Limb (tissue), 2 donors: ENCODE data around the gene SDC4.
"Not testable (repeated sequence)": the region's sequence is repeated elsewhere in the genome, so short reads cannot be mapped to it uniquely, and the experiment has no call there.

ENCODE experiments used
- DNase-seq, 2 donors: peaks; one replicate each; pipeline ENCODE4 v3.0.0-alpha.2; 2016; ENCODE audit errors: extremely low spot score in 2 of 2

SDC4 gene

DNA sequence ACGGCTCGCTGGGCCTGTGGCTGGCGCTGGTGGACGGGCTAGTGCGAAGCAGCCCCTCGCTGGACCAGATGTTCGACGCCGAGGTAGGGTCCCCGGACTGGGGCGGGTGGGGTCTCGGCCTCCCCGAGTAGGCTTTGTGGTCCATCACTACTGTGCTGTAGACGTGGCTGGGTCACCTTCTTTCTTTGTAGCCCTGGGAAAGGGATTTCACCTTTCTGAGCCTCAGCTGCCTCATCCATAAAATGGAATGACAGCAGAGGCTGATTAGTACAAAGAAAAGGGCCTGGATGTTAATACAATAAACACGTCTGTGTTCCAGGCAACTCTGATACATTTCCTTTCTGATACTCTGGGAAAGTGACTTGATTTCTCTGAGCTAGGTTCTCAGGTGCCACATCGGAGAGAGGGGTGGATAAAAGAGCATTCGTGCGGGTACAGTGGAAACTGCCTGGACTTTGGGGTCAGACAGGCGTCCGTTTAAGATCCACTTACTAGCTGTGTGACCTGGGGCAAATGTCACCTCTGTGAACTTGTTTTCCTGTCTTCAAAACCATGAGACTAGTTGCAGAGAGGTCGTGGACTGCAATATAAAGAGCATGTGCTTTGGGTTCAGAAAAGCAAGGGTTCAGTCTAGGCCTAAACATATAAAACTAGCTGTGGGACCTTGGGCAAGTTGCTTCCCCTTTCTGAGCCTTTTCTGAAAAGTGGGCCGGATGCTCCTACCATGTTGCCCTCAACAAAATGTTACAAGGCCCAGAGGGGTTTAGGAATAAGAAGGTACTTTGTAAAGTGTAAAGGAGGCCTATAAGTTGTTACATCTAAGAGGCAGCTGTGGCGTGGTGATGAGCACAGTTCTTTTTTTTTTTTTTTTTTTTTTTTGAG, 15.6 kb upstream of the SDC4 start:
- no peak for DNase-seq

- peak; percentile 99 for DNase-seq
These were observed 14.8 kb upstream of the SDC4 start, which contains the start of gene SYS1 for GRCh38 chr20:45362804-45363610. TSS of gene SYS1 (plus strand) at chr20:45363156. CDS start at chr20:45363532, 376 bp downstream.

DNA sequence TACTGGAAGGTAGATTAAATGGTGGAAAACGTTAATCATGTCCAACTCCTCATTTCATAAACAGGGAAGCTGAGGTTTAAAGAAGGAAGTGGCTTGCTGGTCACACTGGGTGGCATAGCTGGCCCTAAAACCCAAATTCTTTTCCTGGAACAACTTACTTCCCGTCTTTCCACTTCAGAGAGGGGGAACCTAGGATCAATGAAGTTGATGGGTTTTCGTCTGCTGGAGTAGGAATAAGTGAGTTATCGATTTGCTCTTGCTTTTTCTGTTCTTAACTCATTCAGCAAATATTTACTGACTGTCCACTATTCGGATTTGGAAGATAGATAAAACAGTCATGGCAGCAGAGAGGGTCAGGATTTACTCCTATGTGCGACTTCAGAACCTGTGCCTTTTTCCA, 13.6 kb upstream of the SDC4 start:
- DNase-seq, result no peak

DNA sequence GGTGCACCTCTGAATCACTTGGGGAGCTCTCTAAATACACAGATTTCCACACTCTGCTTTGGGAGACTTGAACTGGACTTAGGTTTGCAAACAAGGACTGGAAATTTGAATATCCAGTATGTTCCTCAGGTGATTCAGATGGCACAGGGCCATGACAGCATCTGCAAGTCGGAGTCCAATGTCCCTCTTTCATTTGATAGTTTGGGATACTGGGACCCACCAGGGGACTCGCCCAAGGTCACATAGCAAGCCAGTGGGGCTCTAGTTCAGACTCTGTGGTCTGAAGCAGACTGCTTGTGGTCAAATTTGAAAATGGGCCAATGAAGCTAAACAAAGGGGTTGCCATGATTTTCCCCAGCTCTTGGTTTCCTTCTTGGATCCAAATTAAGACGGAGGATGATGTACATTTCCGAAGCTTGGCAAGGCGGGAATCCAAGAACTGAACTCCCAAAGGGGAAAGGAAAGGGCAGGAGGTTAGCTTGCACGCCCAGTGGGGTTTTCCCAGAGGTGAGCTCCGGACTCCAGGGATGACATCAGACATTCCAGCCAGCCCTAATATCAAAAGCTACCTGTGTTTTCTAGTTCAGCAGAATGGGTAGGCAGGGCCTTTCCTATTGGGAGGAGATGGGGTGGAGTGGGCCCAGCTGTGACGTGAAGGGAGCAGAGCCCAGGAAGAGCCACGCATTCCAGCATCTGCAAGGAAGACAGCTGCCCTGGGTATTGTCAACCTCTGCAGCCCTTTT, 11.4 kb upstream of the SDC4 start:
- no peak for DNase-seq

DNA sequence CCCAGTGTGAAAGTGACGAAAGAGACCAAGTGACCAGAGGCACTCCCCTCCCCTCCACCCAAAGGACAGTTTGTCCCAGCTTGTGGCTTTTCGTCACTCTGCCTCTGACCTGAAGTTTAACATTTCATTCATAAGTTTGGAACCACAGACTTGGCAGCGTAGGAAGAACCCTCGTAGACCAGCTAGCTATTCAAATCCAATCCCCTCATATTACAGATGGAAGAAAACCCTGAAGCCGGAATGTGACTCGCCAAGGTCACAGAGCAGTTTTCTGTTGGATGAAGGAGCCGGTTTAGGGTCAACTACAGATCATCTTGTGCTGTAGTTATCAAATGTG, 10.8 kb upstream of the SDC4 start:
- no peak for DNase-seq

- DNase-seq, result no peak
These were observed 10.3 kb upstream of the SDC4 start for GRCh38 chr20:45358282-45359068.

DNA sequence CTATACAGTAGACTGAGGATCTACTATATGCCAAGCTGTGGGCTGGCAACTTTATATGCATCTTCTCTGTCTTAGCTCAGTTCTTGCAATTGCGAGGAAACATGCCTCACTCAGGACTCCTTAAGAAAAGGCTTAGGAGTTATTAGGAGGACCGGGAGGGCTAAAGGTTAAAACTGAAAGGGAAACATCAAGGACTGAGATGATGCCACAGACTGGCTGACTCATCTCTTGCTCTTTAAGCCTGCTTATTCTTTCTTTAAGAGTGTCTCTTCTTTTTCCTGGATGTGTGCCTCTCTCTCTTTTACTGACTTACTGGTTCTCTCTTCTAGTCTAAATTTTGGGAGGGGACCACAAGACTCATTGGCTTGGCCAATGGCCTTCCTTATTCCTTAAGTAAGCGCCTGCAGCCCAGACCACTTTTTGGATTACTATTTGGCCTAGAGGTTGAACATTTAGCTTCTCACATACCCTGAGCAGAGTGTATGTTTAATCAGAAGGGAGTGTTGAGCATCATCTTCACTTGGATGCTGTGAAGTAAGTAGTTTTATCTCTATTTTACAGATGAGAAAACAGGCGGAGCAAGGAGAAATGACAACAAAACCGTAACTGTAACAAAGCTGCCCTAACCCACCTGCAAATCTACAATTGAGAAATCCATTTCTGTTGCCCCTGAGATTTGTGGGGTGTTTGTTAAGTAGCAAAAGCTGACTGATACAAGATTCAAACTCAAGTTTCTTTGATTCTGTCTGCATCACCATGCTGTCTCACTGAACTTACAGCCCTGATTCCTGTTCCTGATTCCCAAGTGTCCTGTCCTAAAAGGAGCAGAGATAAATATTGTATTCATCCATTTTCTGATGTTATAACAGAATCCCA, 7.2 kb upstream of the SDC4 start:
- DNase-seq, result no peak

DNA sequence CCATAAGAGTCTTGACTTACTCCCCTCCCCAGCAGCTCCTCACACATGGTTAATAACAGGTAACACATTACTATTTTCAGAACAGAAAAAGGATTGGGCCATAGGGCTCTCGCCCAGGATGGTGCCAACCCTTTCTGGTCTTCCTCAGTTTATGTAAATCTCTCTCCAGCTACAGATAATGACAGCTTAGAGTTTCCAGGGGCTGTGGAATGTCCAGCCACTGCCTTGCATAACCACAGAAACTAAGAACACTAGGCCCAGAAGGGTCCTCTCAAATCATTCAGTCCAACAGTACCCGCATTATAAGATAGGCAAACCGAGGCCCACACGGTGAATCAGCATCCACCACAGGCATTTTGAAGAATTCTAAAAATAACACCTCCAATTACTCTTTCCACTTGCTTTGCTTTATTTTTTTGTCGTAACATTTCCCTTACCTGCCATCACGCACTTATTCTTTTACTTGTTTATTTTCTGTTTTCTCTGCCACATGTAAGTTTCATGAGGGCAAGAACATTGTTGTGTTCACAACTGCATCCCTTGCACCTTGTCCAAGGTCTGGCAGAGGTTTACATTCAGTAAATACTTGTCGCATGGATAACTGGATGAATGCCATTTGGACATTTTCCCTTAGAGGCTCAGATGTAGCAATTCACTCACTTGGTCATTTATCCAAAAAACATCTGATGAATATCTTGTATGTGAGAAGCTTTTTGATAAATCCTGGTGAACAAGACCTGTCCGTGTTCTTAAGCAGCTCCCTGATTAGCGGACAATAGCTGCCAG, 6.4 kb upstream of the SDC4 start:
- no peak for DNase-seq

- no peak for DNase-seq
These were observed 5.5 kb upstream of the SDC4 start for GRCh38 chr20:45353746-45354145.

- no peak for DNase-seq
These were observed 4.5 kb upstream of the SDC4 start for GRCh38 chr20:45352729-45353128.

- not testable (repeated sequence) for DNase-seq
These were observed 2.6 kb upstream of the SDC4 start for GRCh38 chr20:45350795-45351194.

- DNase-seq, result no peak
These were observed 2.0 kb upstream of the SDC4 start for GRCh38 chr20:45350217-45350616.

DNA sequence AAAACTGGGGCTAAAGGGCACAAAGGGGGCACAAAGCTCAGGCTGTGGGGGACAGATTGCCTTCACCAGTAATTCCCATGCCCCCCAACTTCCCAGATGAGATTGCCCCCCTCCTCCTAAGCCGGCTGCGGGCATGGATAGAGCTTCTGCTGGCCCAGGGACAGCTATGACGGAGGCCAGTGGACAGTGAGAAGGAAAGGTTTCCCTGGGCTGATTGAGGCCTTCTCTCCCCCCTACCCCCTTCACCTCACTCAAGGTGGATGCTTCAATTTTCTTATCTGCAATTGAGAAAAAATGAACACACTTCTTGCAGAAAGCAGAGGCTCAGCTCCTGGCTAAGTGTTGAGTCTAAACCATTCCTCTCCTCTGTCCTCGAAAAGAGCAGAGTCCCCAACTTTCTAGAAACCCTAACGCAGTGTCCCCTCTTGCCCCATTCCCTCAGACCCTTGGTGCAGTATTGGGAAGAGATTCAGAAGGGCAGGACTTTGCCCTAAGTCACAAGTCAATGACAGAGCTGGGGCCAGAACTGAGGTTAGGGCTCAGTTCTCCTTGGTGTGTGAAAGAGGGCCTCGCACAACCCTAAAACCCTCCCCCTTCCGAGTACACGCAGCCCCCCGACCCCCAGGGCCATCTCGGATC, 808 bp downstream of the SDC4 start:
- no peak for DNase-seq

DNA sequence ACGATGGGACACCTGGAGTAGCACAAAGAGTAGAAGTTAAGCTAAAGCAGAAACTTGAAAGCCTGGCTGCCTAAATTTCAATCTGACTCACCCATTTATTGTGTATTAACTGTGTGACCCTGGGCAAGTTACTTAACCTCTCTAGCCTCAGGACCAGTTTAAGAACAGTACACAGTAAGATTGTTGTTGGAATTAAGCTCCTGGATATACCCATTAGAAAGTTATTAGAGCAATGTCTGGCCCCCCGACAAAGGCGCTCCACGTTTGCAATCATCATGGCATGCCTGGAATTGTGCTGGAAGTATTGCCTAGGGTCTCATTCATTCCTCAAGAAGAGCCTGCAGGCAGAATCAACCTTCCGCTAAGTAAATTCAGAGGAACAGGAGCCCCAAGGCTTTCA, 1.4 kb downstream of the SDC4 start:
- no peak for DNase-seq

GRCh38 chr20:45346291-45346718, 1.9 kb downstream of the SDC4 start:
- DNase-seq, result no peak

GRCh38 chr20:45345104-45345936, 2.9 kb downstream of the SDC4 start:
- DNase-seq, result no peak

GRCh38 chr20:45344168-45344860, 3.9 kb downstream of the SDC4 start:
- no peak for DNase-seq
